ENCODE data around the gene PRKG1.

The PRKG1 gene

GRCh38 chr10:52335665-52336064 lies 1261.4 kb downstream of the PRKG1 start:
- DNase-seq = no peak

GRCh38 chr10:52337225-52337624 lies 1262.9 kb downstream of the PRKG1 start:
- DNase-seq = no peak

GRCh38 chr10:52343439-52343838 lies 1269.2 kb downstream of the PRKG1 start:
- DNase-seq = no peak

GRCh38 chr10:52346394-52347326 lies 1272.4 kb downstream of the PRKG1 start:
- DNase-seq = no peak

- no peak for DNase-seq
Measured at GRCh38 chr10:52347327-52347667, 1273.0 kb downstream of the PRKG1 start.

All from effector CD4-positive, alpha-beta T cell (primary cell).